Fibroblast of mammary gland (primary cell): ENCODE measurements around the gene NEDD4.

Experiments used
- DNase-seq: peaks from one replicate; pipeline ENCODE4 v3.0.0-alpha.2; 2010; ENCODE audit warnings: low read depth
- H3K4me3 ChIP-seq: 2 replicates; pipeline ENCODE4 v1.5.1; 2011; ENCODE audit warnings: low read depth, mild to moderate bottlenecking, low read length, moderate library complexity; ENCODE audit not compliant: control insufficient read depth
- CTCF ChIP-seq: conservative IDR thresholded peaks from 2 replicates; pipeline ENCODE4 v1.5.1; 2011; ENCODE audit warnings: low read depth, low read length, inconsistent platforms; ENCODE audit not compliant: control insufficient read depth, insufficient read depth

NEDD4 gene

GRCh38 chr15:56001471-56002078, 8.2 kb upstream of the NEDD4 start:
- DNase-seq = no peak
- no peak for TF ChIP-seq CTCF
- no peak overlapping the region for H3K4me3 ChIP-seq

DNA sequence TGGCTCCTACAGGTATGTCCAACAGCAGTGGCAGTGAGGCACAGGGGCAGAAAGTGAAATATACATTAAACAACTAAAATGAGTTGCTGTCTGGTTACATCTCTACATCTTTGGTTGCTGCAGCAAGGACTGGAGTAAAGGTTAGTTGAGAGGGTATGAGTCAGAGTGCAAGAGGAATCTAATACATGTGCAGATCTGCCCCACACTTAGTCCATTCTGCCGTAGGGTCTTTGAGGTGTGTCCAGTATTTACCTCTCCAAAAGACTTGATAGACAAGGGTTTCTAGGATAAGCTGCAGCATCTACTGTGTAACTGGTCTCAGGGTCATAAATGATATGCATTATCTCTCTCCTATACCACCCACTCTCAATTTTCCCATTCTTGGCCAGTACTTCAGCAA, 6.2 kb upstream of the NEDD4 start:
- no peak for TF ChIP-seq CTCF
- no peak overlapping the region for H3K4me3 ChIP-seq
- no peak for DNase-seq

- TF ChIP-seq CTCF = no peak
- no peak for DNase-seq
These were observed 5.1 kb upstream of the NEDD4 start for GRCh38 chr15:55998478-55998877.

GRCh38 chr15:55993804-55994560, 570 bp upstream of the NEDD4 start:
- DNase-seq = peak; percentile 60
- peak; percentile 14 for TF ChIP-seq CTCF

More at GRCh38 chr15:55998478-55998877, 5.1 kb upstream of the NEDD4 start:
- no peak overlapping the region for H3K4me3 ChIP-seq

DNA sequence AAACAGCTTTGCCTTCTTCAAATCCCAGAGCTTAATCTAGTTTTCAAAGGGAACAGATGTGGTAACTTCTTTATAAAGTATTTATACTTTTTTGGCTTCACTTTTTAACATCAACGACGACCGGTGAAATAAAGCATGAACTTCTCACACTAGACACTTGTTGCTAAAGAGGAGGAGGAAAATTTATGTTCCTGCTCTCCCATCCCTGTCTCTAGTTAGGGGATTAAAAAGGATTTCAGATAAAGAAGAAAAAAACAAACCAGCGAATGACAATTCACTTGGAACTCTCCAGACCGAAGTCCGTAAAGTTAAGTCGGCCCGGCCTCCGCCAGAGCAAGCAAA, 672 bp downstream of the NEDD4 start:
- H3K4me3 ChIP-seq = peak overlapping the region; percentile 79
- no peak for DNase-seq
- TF ChIP-seq CTCF = no peak

More at GRCh38 chr15:55993804-55994560, 570 bp upstream of the NEDD4 start:
- peak overlapping the region; percentile 80 for H3K4me3 ChIP-seq

DNA sequence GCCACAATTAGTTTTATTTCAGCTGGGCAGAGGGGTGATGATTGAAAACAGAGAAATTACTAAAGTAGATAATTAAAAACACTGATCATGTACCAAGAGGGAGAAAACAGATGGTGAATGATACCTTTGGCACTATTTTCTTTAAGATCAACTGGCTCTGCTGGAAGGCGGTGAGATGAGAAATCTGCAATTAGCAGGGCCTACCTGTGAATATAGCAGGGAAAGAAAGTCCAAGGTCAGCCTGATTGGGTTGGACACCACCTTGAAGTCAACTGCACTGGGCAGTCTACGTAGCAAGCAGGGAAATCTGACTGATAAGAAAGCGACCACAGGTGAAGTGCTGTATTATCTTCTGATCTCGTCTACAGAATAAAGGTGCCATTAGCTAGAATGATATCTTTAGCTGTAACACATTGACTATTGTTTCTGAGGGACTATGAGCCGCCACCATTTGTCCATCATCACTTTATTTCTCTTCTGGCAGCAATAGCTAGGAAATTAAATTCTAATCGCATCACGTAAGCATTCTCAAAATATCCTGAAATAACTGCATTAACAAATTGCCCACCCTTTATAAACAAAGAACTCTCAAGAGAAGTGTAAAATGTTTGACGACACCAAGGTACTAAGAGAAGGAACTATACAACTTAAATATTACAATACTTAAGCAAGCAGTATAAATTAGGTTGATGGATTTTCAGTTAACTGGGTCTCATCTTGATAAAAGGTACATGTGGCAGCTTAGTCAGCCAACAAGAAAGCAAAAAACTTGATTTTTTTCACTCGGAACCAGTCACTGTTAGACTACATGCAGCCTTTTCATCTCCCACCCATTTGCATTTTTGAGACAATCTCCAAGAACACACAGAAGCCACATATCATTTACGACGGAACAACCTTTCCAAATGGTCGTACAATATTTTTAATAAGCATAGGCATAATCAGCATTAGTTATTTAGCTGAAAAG, 1.3 kb downstream of the NEDD4 start:
- peak overlapping the region; percentile 79 for H3K4me3 ChIP-seq
- no peak for TF ChIP-seq CTCF
- peak; percentile 11 for DNase-seq
